ENCODE measurements around the gene RAB43.

The RAB43 gene

GRCh38 chr3:129039271-129040038, 82.1 kb downstream of the RAB43 start:
- no peak for DNase-seq (ENCODE audit: low read depth in 1 of 2, low spot score in 1 of 2)

DNA sequence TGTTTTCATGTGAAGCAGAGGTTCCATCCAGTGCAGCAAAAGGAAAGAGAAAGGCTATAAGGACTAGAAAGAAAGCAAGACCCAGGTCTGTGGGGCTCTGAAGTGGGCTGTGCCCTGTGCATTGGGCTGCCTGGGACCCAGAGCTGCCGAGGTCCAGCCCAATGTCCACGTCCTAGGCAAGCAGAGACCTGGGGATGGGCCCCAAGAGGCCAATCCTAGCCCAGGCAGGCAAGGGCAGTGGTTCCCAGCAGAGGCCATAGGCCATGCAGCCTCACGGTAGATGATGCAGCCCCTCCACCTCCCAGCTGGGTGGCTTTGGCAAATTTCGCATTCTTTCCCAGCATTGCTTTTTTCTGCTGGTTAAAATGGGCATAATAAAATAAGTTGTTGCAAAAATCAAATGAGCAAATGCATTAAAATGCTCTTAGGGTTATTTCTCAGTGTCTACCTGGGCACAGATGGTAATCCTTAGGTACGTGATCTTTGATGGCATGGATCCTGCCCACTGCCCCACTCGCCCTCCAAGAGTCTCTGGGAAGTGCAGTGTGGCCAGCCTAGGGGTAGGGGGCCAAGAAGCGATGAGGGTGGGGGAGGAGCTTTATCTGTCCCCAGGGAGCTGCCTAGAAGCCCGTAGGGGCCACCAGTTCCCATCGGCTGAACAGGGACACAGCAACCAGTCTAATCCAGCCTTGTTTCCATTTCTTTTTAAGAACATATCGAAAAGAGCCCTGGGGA, 83.3 kb downstream of the RAB43 start:
- no peak for DNase-seq (ENCODE audit: low read depth in 1 of 2, low spot score in 1 of 2)
